Stimulated activated naive CD4-positive, alpha-beta T cell treated with Interleukin-2 at 50 U/mL for 16 hours (primary cell): ENCODE measurements around the gene SIDT1.

Source experiments
- DNase-seq: peaks from one replicate; lab custom pipeline; 2025; lab: John Stamatoyannopoulos, UW

SIDT1 gene

GRCh38 chr3:113546414-113546893 is 14.1 kb downstream of the SIDT1 start:
- DNase-seq = no peak

- no peak for DNase-seq
Measured at GRCh38 chr3:113548501-113548900, 16.1 kb downstream of the SIDT1 start.

GRCh38 chr3:113551820-113552219 is 19.5 kb downstream of the SIDT1 start:
- DNase-seq = no peak

- no peak for DNase-seq
Measured at GRCh38 chr3:113552851-113553250, 20.5 kb downstream of the SIDT1 start.

GRCh38 chr3:113555138-113555537 is 22.8 kb downstream of the SIDT1 start:
- no peak for DNase-seq

- DNase-seq = no peak
Measured at GRCh38 chr3:113556316-113556945, 24.1 kb downstream of the SIDT1 start.

GRCh38 chr3:113556946-113557335 is 24.6 kb downstream of the SIDT1 start:
- DNase-seq = no peak

- DNase-seq = no peak
Measured at GRCh38 chr3:113557374-113557773, 25.0 kb downstream of the SIDT1 start.

GRCh38 chr3:113559009-113559408 is 26.7 kb downstream of the SIDT1 start:
- DNase-seq = no peak

- DNase-seq = no peak
Measured at GRCh38 chr3:113560271-113560670, 27.9 kb downstream of the SIDT1 start.

GRCh38 chr3:113560831-113561623 is 28.7 kb downstream of the SIDT1 start:
- DNase-seq = no peak

- no peak for DNase-seq
Measured at GRCh38 chr3:113565555-113565954, 33.2 kb downstream of the SIDT1 start.

- DNase-seq = no peak
Measured at GRCh38 chr3:113570158-113570557, 37.8 kb downstream of the SIDT1 start.

- no peak for DNase-seq
Measured at GRCh38 chr3:113571360-113571759, 39.0 kb downstream of the SIDT1 start.

GRCh38 chr3:113573728-113574127 is 41.4 kb downstream of the SIDT1 start:
- no peak for DNase-seq

- no peak for DNase-seq
Measured at GRCh38 chr3:113574213-113574612, 41.9 kb downstream of the SIDT1 start.

- DNase-seq = no peak
Measured at GRCh38 chr3:113575206-113575605, 42.9 kb downstream of the SIDT1 start.

GRCh38 chr3:113585228-113585627 is 52.9 kb downstream of the SIDT1 start:
- no peak for DNase-seq

- DNase-seq = no peak
Measured at GRCh38 chr3:113585720-113586119, 53.4 kb downstream of the SIDT1 start.

- no peak for DNase-seq
Measured at GRCh38 chr3:113588806-113589205, 56.5 kb downstream of the SIDT1 start.

GRCh38 chr3:113589971-113590370 is 57.6 kb downstream of the SIDT1 start:
- DNase-seq = no peak

GRCh38 chr3:113590983-113591382 is 58.6 kb downstream of the SIDT1 start:
- no peak for DNase-seq

- DNase-seq = no peak
Measured at GRCh38 chr3:113594066-113594465, 61.7 kb downstream of the SIDT1 start.
